Measurements from ENCODE around the gene SLC25A22. TPM values are rescaled to one million over a fixed set of nuclear protein-coding genes. Genes with fewer than 3 reads are reported as not detected.

The SLC25A22 gene
- total RNA-seq, 1 experiment from 2014 or later: 9.5 TPM

DNA sequence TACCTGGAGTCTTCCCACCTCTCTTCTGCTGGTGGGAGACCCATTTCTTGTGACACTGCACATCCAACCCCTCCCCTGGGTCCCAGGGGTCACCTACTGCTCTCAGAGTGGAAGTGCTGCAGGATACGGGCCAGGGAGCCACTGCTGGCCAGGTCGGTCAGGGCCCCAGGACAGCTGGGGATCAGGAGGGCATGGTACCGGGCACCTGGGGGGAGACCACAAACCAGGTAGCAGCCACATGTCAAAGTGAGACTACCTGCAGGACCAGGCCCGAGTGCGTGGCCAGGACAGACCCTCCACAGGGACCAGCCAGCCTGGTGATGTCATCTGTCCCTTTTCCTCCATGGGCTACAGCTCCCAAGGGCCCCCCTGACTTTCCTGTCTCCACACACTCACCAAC, 24.7 kb downstream of the SLC25A22 start:
- DNase-seq (ENCODE audit: low read depth): no peak

DNA sequence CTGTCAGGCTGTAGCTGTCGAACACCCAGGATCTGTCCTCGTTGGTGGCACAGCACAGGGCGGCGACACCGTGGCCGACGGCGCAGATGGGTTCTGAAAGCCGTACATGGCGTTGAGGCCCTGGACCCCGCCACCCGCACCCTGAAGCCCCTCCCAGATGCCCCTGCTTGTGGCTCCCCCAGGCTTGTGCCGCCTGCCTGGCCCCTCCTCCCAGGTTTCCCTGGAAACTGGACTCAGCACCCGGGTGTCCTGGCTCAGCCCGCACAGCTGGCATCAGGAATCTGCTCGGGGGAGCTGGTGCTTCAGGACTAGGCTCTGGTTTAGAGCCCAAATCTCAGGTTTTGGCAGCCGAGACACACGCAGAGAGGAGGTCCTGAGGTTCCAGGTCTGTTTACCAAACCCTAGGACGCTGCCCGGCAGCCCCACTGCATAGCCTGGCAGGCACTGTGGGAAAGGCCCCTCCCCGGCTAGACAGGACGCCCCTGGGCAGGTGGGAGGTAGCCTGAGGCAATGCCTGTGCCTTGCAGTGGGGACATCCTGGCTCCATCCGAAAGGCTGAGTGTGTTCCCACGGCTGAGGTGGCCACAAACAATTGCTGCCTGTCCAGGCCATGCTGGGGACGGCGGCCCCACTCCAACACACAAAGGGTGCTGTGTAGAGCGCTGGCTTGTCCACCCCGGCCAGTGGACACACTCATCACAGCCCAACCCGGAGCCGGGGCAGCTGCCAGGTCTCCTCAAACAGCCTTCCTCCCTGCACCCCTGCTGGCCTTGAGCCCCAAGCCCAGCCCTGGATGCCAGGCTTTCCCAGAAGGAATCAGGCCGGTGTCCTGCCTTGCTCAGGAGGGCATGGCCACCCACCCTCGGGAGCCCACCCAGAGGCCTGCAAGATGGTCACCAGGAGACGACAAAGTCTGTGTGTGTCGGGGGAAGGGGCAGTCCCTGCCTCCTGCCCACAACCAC, 25.4 kb downstream of the SLC25A22 start:
- no peak for DNase-seq (ENCODE audit: low read depth)

- no peak for DNase-seq (ENCODE audit: low read depth)
Observed at GRCh38 chr11:771617-772204, 26.4 kb downstream of the SLC25A22 start.

GRCh38 chr11:770642-771616, 27.2 kb downstream of the SLC25A22 start:
- no peak for DNase-seq (ENCODE audit: low read depth)

GRCh38 chr11:769887-770641, 28.0 kb downstream of the SLC25A22 start:
- DNase-seq (ENCODE audit: low read depth): no peak

DNA sequence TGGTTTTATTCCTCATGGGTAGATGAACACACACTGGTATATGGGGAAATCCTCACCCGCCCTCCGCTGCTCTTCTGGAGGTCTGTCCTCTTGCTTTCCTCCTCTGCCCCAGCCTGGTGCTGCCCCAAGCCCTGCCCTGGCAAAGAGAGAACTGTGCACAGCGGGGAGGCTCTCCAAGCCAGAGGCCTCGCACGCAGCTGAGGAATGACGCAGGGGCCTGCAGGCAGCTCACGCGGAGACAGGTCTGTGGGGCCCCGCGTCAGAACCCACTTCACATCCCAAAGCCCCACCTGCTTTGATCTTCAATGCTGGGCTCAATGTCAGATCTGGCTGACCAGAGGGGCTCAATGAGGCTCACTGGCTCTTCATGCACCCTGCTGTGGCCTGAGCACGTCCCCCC, 30.8 kb downstream of the SLC25A22 start:
- no peak for DNase-seq (ENCODE audit: low read depth)

GRCh38 chr11:766936-767210, 31.2 kb downstream of the SLC25A22 start:
- DNase-seq (ENCODE audit: low read depth): no peak

DNA sequence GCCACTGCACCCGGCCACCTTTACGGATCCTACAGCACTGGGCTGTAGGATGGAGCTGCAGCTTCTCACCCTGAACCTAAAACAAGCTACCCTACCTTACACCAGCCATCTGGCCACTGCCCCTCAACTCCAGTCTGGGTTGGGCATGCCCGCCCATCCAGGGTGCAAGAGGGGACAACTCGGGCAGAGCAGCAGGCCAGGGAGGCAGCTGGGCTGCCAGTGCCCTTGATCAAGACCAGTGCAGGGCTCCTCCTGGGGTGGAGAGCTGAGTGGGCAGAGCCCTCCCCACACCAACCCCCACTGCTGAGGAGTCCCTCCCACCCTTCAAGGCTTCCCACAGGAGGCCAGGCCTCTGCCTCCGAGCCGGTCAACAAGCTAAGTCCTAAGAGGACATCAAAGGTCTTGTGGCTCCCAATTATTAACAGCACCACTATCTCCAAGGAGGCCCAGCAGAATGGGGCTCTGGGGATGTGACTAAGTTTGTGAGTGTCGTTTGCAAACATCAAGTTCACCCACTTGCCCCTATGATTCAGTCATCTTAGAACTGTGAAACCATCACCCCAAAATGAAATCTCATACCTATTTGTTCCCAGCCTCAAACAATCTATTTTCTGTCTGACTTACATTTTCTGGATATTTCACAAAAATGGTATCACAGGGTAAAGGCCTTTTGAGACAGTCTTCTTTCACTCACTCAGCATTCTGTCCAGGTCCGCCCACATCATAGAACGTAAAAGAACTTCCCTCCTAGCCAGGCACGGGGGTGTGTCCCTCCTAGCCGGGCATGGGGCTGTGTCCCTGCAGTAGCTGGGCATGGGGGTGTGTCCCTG, 31.8 kb downstream of the SLC25A22 start:
- DNase-seq (ENCODE audit: low read depth): no peak

- no peak for DNase-seq (ENCODE audit: low read depth)
Observed at GRCh38 chr11:765802-766091, 32.3 kb downstream of the SLC25A22 start.

DNA sequence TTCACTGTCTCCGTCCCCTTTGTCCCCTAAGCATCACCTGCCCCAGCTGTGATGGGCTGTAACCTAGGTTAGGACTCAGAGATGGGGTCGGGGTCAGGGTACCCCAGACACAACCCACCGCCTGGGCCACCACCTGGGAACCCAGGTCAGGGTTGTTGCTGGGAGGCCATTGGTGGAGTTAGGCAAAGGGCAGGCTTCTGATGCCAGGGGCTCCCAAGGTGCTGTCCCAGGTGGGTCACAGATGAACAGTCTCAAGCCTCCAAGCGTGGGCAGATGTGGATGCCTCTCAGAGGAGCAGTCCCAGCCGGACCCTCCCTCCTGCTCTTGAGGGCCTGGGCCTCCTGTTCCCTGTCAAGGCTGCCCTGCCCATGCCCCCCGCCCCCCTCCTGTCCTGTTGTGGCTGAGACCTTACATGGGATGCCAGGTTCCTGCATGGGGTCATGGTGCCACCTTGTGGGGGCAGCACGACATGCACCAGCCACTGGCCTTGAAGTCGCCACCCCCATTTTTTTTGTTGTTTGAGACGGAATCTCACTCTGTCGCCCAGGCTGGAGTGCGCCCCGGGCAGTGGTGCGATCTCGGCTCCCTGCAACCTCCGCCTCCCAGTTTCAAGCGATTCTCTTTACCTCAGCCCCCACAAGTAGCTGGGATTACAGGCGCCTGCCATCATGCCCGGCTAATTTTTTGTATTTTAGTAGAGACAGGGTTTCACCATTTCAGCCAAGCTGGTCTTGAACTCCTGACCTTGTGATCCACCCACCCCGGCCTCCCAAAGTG, 32.9 kb downstream of the SLC25A22 start:
- DNase-seq (ENCODE audit: low read depth): peak; percentile 37

GRCh38 chr11:764322-765024, 33.6 kb downstream of the SLC25A22 start:
- DNase-seq (ENCODE audit: low read depth): no peak

DNA sequence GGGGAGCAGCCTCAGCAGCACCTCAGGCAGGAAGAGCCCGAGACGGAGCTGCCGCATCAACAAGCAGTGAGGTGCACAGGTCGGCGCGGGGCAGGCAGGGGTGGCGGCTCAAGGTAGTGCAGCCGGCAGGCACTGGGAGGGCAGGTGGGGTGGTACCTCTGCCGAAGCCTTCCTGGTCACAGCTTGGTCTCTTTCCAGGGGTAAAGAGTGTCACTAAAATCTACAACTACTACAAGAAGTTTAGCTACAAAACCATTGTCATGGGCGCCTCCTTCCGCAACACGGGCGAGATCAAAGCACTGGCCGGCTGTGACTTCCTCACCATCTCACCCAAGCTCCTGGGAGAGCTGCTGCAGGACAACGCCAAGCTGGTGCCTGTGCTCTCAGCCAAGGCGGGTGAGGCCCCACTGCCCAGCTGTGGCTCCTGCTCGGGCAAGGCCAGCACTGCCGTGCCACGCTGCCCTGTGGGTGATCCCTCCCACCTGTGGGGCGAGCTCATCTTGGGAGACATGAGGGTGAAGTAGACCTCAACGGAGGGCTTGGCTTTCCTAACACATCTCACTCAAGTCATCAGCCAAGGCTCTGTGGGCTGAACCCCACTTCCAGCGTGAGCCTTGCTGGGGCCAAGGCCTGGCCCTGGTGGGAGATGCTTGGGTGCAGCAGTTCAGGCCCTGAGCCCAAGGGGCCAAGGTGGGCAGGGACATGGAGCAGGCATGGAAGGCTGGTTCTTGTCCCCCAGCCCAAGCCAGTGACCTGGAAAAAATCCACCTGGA, 34.3 kb downstream of the SLC25A22 start:
- DNase-seq (ENCODE audit: low read depth): no peak

GRCh38 chr11:763073-763463, 35.0 kb downstream of the SLC25A22 start:
- DNase-seq (ENCODE audit: low read depth): no peak

DNA sequence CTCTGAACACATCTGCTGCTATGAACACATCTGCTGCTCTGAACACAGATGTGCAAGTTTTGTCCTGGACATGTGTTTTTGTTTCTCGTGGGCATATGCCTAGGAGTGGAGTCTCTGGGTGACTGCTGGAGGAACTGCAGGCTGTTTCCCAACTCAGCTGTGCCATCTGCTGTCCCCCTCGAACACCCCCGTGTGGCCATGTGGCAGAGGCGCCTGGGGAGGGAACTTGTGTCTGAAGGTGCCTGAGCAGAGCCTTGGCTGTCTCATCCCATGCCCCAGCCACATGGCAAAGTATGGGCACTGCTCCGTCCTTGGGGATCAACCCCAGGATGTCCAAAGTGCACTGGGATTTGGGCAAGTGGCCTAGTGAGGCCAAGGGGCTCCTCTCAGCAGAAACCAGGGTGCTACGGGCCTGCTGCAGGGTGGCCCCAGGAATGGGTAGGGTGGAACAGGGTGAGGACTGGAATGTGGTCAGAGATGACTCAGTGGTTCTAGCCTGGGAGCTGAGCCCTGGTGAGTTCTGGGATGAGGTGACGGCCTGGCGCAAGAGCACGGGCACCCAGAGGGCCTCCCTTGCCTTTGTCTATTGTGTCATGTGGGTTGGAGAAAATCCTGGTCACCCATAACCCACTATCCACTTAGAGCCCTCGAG, 35.5 kb downstream of the SLC25A22 start:
- DNase-seq (ENCODE audit: low read depth): peak; percentile 85

DNA sequence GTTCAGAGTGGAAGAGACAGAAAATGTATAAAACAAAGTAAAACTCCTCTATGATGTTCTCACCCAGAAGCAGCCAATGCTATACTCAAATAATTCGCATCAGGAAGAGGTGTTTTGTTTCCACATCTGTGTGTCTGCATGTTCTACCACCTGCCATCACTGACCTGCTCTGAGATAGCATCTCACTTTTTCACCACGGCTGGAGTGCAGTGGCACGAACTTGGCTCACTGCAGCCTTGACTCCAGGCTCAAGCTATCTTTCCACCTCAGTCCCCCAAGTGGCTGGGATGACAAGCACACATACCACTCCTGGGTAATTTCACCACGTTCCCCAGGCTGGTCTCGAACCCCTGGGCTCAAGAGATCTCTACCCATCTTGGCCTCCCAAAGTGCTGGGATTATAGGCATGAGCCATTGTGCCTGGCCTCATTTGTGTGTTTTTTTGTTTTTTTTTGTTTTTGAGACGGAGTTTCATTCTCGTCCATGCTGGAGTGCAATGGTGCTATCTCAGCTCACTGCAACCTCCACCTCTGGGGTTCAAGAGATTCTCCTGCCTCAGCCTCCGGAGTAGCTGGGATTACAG, 36.5 kb downstream of the SLC25A22 start:
- no peak for DNase-seq (ENCODE audit: low read depth)

- no peak for DNase-seq (ENCODE audit: low read depth)
Observed at GRCh38 chr11:760236-760635, 37.8 kb downstream of the SLC25A22 start.

DNA sequence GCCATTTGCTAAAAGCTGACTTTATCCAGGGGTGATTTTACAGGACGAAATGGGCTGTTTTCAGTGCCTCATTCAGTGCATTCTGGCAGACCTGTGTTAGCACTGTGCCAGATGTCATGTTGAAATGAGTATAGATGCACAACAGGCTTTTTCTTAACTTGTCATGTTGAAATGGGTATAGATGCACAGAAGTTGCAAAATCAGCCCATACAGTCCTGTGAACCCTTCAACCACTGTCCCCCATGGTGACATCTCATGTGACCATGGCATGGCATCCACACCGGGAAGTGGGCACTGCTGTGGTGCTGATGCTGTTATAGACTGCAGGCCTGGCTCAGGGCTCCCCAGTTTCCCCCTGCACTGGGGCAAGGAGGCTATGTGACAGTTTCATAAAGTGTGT, 48.4 kb downstream of the SLC25A22 start:
- DNase-seq (ENCODE audit: low read depth): no peak

GRCh38 chr11:748007-748359, 50.1 kb downstream of the SLC25A22 start:
- peak; percentile 32 for DNase-seq (ENCODE audit: low read depth)
